ENCODE data around the gene GIGYF2. TPM values are rescaled to one million over a fixed set of nuclear protein-coding genes. Genes with fewer than 3 reads are reported as not detected.
"Not testable (repeated sequence)": the region's sequence is repeated elsewhere in the genome, so short reads cannot be mapped to it uniquely, and the experiment has no call there.

Gene GIGYF2
- polyA plus RNA-seq, 3 donors, result 64.8 to 66.7 (median 66.2) TPM

DNA sequence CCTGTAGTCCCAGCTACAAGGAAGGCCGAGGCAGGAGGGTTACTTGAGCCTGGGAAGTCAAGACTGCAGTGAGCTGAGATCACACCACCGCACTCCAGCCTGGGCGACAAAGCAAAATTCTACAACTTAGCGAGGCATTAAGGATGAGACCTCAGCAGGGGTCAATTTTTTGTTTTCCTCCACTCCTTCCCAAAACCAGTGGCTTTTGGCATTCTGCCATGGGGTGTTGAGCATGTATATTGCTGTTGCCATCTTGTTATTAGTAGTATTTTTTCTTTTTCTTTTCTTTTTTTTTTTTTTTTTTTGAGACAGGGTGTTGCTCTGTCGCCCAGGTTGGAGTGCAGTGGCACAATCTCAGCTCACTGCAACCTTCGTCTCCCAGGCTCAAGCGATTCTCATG is 8.9 kb upstream of the GIGYF2 start:
- no peak for DNase-seq (ENCODE audit: low read depth in 3 of 3, low spot score in 2 of 3)

DNA sequence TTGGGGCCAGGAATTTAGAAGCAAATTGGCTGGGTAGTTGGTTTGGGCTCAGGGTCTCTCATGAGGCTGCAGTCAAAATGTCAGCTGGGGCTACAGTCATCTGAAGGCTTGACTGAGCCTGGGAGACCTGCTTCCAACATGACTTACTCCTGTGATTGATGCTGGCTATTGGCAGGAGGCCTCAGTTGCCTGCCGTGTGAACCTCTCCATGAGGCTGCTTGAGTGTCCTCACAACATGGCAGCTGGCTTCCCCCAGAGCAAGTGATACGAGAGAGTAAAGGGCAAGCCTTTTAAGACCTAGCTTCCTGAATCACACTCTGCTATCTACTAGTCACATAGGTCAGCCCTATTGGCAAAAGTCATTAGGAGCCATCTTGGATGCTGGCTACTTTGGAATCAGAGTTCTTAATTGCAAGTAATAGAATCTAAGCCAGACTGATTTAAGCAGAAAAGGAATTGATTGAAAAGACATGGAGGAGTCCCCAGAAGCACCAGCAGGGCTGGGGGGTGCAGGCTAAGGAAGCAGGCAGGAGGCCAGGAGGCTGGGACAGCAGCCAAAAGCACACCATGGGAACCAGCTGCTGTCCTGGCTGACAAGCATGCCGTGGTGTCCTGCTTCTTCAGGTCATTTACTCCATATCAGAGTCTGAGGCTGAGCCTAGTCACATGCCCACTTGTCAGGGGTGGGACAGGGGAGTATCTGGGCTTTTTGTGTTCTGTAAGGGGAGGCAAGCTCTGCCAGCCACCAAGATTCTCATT is 7.8 kb upstream of the GIGYF2 start:
- DNase-seq (ENCODE audit: low read depth in 3 of 3, low spot score in 2 of 3), result no peak

- not testable (repeated sequence) for DNase-seq (ENCODE audit: low read depth in 3 of 3, low spot score in 2 of 3)
These were observed 6.0 kb upstream of the GIGYF2 start for GRCh38 chr2:232691117-232691516.

DNA sequence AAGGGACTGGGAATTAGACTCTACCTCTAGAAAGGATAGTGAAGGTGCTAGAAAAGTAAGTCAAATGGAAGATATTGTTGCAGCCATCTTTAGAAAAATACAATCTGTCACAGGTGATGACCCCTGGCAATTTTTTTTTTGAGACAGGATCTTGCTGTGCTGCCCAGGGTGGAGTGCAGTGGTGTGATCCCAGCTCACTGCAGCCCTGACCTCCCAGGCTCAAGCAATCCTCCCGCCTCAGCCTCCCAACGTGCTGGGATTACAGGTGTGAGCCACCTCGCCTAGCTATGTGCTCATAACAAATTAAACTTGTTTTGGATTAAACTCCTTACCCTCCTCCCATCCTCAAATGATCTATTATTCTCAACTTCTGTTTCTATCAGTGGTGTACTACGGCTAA is 3.8 kb upstream of the GIGYF2 start:
- no peak for DNase-seq (ENCODE audit: low read depth in 3 of 3, low spot score in 2 of 3)

DNA sequence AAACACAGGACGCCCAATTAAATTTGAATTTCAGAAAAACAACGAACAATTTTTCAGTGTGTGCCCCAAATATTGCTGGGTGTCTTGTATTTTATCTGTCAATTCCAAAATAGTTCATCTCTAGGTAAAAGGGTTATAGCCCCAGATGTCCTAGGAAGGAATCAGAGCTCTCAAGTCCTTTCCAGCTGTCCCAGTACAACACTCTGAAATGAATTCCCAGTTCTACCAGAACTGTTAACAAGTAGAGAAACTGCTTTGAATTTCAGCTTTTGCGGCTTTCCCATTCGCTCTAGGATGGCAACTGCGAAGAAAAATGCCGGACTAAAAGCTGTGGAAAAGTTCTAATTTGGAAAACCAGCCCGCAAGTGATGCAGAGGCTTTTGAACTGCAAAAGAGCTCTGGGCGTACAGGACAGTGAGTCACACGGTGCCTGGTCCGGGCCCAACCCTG is 497 bp upstream of the GIGYF2 start:
- no peak for DNase-seq (ENCODE audit: low read depth in 3 of 3, low spot score in 2 of 3)

DNA sequence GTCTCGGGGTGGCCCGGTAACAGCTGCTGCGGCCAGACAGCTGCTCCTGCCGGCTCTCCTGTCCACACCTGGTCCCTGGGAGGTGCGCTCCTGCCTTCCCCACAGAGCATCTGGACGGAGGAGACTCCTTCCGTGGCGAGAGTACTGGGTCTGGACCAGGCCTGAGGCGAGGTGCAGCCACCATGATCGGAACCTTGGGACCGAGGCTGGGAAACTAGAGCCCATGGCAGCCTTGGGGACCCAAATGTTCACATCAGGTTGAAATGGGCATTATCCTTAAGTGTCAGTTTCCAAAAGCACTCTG is 628 bp downstream of the GIGYF2 start:
- peak in 2 of 3 donors; percentile 14 to 17 for DNase-seq (ENCODE audit: low read depth in 3 of 3, low spot score in 2 of 3)

DNA sequence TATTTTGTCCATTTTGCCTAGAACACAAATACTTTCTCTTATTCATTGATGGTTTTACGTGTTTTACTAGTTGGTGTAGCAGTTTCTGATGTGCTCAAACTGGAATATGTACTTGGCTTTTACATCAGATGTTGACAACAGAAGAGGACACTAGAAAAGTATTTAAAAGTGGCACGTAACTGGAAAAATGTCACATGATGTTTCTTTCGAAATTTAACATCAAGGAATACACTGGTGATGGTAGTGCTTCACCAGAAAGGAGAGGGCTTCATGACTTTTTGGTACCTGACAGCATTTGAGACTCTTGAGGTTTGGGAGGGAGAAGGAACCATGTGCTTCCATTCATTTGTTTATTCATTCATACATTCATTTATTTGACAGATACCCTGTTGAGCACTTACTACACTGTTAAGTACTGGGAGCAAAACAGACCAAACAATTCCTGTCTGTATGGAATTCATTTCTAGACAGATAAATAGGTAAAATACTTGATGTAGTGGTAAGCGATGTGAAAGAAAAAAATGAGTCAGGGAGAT is 1.5 kb downstream of the GIGYF2 start:
- no peak for DNase-seq (ENCODE audit: low read depth in 3 of 3, low spot score in 2 of 3)

GRCh38 chr2:232699110-232699509 is 2.0 kb downstream of the GIGYF2 start:
- no peak for DNase-seq (ENCODE audit: low read depth in 3 of 3, low spot score in 2 of 3)

DNA sequence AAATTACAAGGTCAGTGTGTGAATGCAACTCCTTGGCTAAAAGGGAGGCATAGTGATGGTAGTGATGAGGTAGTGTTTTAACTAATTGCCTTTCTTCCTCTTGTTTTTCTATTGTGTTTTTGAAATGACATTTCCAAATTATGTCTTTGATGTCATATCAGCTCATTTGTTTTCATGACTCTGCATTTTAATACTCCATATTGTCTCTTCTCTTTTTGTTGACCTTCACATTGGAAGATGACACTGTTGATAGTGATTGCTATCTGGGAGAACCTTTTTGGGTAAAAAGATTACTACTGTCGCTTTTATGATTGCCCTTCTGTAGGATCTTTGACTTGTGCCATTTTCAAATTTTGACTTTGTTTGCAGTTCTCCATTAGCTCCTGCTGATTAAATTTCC is 3.0 kb downstream of the GIGYF2 start:
- no peak for DNase-seq (ENCODE audit: low read depth in 3 of 3, low spot score in 2 of 3)

GRCh38 chr2:232707076-232707475 is 9.9 kb downstream of the GIGYF2 start:
- no peak for DNase-seq (ENCODE audit: low read depth in 3 of 3, low spot score in 2 of 3)

DNA sequence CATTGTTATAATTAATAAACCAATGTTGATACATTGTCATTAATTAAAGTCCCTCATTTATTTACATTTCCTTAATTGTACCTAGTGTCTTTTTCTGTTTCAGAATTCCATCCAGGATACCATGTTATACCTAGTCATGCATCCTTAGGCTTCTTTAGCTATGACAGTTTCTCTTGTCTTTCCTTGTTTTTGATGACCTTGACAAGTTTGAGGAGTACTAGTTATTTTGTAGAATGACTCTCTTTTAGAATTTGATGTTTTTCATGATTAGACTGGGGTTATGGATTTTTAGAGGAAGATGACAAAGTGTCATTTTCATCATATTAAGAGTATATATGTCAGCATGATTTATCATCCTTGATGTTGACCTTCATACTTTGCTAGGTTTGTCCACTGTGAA is 16.4 kb downstream of the GIGYF2 start:
- no peak for DNase-seq (ENCODE audit: low read depth in 3 of 3, low spot score in 2 of 3)

GRCh38 chr2:232714969-232715368 is 17.8 kb downstream of the GIGYF2 start:
- no peak for DNase-seq (ENCODE audit: low read depth in 3 of 3, low spot score in 2 of 3)

GRCh38 chr2:232720056-232720455 is 22.9 kb downstream of the GIGYF2 start:
- not testable (repeated sequence) for DNase-seq (ENCODE audit: low read depth in 3 of 3, low spot score in 2 of 3)

DNA sequence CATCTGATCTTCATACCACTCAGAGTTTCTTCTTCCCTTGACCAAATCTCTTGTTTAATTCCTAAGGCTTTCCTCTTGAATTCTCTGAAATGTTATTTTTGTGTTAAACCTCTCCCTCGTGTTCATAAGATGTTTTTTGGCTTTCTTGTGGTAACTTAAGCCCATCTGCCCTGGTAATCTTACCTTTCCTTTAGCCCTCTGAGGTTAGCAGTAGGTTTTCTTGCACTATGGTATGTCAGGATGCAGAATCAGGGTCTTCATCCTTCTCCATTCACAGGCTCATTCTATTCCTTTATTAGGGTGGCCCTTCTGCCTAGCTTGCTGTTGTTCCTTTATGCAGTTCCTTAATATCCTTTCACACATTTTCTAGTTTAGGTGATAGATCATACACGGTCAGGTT is 24.1 kb downstream of the GIGYF2 start:
- DNase-seq (ENCODE audit: low read depth in 3 of 3, low spot score in 2 of 3), result no peak

GRCh38 chr2:232721882-232722281 is 24.8 kb downstream of the GIGYF2 start:
- no peak for DNase-seq (ENCODE audit: low read depth in 3 of 3, low spot score in 2 of 3)

GRCh38 chr2:232723027-232723426 is 25.9 kb downstream of the GIGYF2 start:
- DNase-seq (ENCODE audit: low read depth in 3 of 3, low spot score in 2 of 3), result no peak

- no peak for DNase-seq (ENCODE audit: low read depth in 3 of 3, low spot score in 2 of 3)
These were observed 31.7 kb downstream of the GIGYF2 start for GRCh38 chr2:232728785-232729184.

DNA sequence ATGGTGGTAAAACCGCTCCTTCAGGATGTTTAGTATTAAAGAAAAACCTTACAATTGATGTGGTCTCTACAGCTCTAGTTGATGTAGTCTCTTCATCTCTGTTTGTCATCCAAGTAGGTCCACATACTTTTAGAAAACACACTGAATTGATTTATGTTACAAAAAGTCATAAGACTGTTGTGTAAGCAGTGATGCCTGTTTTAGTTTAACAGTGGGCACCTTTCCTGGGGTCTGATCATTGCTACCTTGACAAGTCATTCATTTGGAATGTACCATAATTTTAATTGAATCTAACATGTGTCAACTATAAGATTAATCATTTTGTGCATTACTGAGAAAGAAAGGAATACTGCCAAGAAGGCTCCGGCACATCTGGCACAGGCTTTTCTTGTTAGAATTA is 34.3 kb downstream of the GIGYF2 start:
- DNase-seq (ENCODE audit: low read depth in 3 of 3, low spot score in 2 of 3), result no peak

DNA sequence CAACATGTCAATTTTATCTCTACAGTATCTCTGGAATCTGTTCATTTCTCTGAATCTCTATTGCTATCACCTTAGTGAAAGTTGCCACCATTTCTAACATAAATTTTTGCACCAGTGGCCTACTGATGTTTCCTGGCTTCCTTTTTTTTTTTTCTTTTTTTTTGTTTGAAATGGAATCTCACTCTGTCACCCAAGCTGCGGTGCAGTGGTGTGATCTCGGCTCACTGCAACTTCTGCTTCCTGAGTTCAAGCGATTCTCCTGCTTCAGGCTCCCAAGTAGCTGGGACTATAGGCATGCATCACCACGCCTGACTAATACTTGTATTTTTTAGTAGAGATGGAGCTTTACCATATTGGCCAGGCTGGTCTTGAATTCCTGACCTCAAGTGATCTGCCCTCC is 44.2 kb downstream of the GIGYF2 start:
- no peak for DNase-seq (ENCODE audit: low read depth in 3 of 3, low spot score in 2 of 3)

DNA sequence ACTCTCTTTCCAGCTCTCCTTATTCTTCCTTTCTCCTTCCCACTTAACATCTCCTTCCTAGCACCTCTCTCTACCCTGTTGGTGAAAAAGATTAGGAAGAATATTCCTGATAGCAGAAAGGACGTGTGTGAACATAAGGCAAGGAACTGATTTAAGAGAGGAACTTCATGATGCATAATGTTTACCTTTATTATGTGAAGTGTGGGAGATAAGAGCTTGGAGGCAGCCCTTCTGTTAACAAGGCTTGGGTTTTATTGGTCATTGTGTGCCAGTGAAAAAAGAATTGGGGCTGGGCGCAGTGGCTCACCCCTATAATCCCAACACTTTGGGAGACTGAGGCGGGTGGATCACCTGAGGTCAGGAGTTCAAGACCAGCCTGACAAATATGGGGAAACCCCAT is 44.8 kb downstream of the GIGYF2 start:
- no peak for DNase-seq (ENCODE audit: low read depth in 3 of 3, low spot score in 2 of 3)

DNA sequence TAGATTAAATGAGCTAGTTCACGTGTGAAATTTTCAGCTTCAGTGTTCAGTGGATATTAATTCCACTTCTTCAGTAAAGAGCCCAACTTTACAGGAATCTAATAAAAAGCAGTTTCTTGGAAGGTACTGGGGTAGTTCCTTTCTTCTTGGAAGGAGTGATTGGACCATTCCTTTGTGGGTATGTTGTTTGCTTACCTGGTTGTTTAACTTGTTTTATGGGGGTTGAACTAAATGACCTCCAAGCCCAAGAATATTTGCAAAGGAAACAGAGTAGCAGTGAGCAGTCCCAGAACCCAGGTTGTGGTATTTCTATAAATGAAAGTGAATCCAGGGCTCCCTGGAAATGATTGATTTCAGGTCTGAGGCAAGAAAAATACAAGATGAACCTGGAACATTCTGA is 47.8 kb downstream of the GIGYF2 start:
- no peak for DNase-seq (ENCODE audit: low read depth in 3 of 3, low spot score in 2 of 3)

DNA sequence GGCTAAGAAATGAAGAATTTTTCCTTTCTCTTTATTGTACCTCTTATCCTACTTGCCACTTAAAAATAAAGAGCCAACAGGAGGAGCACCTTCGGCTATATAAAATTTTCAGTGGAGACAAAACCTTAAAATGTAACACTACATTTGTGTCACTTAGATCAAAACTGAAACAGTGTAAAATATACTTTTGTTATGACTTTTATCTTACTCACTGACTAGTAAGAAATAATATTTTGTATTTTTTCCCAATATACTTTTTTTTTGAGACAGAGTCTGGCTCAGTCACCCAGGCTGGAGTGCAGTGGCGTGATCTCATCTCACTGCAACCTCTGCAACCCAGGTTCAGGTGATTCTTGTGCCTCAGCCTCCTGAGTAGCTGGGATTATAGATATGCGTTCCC is 50.9 kb downstream of the GIGYF2 start:
- DNase-seq (ENCODE audit: low read depth in 3 of 3, low spot score in 2 of 3), result no peak

DNA sequence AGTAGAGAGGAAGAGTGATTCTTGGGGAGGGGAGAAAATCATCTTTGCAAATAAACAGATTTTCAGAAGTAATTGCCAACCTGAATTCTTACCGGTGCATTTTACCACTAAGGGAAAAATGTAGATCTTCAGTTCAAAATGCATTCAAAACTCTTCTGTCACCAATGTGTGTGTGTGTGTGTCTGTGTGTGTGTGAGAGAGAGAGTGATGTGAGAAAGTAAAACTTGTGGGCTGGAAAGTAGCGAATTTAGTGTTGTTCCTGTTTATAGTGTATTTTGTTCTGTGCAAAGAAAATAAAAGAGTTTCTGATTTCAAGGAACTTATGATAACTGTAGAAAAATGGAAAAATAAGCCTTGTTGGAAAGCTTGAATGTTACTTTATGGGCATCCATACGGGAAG is 52.2 kb downstream of the GIGYF2 start:
- no peak for DNase-seq (ENCODE audit: low read depth in 3 of 3, low spot score in 2 of 3)

Measured in right renal cortex interstitium (tissue), 3 donors.